ENCODE results near the gene KLHL29.

DNA sequence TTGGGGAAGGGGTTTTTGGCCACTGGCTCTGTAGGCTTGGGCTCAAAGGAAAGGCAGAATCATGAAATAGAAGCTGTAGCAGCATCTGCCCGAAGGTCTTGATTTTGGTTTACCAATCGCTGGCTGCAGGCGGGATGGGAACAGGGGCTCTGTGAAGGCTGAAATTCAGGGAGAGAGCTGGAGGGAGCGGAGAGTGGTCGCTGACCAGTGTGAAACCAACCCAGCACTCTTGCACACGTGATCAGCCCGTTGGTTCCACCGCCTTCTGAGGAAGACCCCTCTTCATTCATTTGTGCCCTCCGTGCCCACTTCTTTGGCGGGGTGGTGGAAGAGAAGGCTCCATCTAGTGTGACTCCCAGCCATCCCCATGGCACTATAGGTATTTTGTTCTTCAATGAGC lies 82.6 kb downstream of the KLHL29 start:
- TF ChIP-seq, protein P1, sequence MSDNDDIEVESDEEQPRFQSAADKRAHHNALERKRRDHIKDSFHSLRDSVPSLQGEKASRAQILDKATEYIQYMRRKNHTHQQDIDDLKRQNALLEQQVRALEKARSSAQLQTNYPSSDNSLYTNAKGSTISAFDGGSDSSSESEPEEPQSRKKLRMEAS (IDR thresholded peaks at IDR 0.05; ENCODE audit: low read depth, low read length): no peak
- TF ChIP-seq, protein P2, sequence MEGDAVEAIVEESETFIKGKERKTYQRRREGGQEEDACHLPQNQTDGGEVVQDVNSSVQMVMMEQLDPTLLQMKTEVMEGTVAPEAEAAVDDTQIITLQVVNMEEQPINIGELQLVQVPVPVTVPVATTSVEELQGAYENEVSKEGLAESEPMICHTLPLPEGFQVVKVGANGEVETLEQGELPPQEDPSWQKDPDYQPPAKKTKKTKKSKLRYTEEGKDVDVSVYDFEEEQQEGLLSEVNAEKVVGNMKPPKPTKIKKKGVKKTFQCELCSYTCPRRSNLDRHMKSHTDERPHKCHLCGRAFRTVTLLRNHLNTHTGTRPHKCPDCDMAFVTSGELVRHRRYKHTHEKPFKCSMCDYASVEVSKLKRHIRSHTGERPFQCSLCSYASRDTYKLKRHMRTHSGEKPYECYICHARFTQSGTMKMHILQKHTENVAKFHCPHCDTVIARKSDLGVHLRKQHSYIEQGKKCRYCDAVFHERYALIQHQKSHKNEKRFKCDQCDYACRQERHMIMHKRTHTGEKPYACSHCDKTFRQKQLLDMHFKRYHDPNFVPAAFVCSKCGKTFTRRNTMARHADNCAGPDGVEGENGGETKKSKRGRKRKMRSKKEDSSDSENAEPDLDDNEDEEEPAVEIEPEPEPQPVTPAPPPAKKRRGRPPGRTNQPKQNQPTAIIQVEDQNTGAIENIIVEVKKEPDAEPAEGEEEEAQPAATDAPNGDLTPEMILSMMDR (IDR thresholded peaks at IDR 0.05; ENCODE audit: low read depth, low read length): no peak
- no peak for TF ChIP-seq POLR2A (IDR thresholded peaks at IDR 0.05; ENCODE audit: extremely low read depth, insufficient read length)

Data from NB4 (cell line).